GM18520 (cell line): ENCODE measurements around the gene NEURL1.

Experiments
- ATAC-seq: cut with Tn5 transposase; IDR thresholded peaks from one replicate; pipeline ENCODE4 v1.9.1; 2021; ENCODE audit not compliant: unreplicated experiment

The NEURL1 gene, protein sequence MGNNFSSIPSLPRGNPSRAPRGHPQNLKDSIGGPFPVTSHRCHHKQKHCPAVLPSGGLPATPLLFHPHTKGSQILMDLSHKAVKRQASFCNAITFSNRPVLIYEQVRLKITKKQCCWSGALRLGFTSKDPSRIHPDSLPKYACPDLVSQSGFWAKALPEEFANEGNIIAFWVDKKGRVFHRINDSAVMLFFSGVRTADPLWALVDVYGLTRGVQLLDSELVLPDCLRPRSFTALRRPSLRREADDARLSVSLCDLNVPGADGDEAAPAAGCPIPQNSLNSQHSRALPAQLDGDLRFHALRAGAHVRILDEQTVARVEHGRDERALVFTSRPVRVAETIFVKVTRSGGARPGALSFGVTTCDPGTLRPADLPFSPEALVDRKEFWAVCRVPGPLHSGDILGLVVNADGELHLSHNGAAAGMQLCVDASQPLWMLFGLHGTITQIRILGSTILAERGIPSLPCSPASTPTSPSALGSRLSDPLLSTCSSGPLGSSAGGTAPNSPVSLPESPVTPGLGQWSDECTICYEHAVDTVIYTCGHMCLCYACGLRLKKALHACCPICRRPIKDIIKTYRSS

DNA sequence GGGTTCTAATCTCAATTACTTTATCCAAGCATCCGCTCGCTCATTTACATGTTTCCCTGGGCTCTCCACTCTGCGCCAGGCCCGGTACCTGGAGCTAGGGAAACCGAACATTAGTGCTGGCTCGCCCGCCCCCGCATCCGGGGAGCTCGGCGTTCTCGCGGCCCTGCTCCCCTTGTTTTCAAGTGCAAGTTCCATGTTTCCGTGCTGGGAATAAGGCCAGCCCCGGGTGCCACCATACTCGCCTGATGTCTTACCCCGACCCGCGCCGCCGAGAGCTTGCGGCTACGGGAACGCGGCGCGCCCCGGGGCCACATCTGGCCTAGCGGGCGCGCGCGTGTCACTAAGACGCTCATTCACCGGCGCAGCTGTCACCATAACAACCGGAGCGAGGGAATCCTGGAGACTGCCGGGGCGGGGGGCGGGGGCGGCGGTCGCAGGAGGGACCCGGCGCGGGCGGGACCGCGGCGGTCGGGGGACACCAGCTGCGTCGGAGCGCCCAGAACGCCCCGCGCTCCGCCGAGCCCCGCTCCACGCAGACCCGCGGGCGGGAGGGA is at the start of gene NEURL1:
NEURL1 (plus strand) TSS at position 344 of the 554 bp plus-strand sequence. CDS start 683 bp downstream, outside the sequence.
- no peak for ATAC-seq

DNA sequence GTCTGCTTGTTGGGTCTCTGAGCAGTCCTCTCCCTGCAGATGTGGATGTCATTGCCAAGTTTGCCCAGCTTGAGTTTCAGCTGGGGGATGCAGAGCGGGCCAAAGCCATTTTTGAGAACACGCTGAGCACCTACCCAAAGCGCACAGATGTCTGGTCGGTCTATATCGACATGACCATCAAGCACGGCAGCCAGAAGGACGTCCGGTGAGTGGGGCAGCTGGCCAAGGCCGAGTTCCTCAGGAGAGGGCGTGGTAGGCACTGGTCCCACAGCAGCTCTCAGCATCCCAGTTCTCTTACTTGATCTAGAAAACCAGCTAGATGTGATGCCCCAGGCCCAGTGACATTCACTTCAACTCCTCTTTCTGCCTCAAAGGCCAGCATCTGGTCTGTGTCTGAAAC is 49.0 kb upstream of the NEURL1 start:
- ATAC-seq = no peak

DNA sequence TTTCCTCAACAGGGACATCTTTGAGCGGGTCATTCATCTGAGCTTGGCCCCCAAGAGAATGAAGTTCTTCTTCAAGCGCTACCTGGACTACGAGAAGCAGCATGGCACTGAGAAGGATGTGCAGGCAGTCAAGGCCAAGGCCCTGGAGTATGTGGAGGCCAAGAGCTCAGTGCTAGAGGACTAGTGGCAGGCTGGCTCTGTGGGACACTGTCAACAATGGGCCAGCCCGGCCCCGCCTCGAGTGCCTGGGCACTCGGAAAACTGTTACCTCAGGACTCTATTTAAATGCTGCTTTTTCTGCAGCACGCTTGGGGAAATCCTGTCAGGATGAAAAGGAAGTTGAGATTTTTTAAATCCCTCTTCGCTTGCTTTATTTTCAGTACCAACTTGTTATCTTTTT is 48.1 kb upstream of the NEURL1 start:
- no peak for ATAC-seq

DNA sequence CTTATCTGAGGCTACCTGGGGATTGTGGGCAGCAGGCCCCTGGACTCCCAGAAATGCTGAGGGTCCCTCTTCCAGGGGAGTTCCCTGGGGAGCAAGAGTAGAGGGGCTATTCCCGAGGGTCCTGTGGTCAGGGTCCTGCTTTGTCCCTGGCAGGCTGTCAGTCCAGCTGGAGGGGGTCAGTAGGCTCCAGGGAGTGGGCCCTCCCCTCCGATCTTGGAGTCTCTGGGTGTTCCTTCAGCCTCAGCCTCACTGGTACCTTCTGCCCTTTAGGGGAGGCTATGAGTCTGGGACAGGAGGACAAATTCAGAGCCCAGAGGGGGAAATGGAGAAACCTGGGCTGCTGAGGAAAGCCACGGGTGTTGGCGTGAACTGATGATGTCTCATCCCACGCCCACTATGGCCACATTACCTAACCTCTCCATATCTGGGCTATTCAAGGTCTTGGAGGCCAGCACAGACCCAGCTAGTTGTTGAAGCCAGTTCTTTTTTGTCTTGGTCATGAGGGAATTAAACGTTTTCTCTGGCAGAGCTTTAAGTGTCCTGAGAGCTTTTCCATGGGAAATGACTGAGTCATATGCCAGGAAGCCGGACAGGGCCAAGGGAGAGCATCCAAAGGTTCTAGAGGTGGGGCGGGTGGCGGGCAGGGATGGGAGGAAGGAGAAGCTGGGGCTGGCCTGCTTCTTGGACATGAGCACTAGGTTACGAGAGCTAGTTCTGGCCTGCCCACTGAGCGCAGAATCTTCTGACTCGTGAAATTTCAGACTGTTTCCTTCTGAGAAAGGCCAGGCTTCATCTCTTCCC is 47.5 kb upstream of the NEURL1 start:
- ATAC-seq = no peak

DNA sequence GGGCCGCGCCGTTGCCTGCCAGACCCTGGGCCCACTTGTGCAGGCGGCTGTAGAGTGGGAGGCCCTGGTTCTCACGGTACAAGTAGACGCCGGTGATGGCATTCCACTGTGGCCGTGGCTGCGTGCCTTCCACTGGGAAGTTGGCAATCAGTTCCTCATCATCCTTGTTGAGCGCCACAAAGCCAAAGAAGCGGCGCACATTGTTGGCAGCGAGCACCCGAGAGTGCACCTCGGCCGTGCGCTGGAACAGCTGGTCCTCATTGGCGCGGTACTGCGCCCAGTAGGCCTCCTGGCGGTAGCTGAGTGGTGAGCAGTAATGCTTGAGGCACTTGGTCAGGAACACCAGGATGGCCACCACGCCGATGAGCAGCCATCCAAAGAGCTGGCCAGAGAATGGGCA is 46.3 kb upstream of the NEURL1 start:
- ATAC-seq = no peak

DNA sequence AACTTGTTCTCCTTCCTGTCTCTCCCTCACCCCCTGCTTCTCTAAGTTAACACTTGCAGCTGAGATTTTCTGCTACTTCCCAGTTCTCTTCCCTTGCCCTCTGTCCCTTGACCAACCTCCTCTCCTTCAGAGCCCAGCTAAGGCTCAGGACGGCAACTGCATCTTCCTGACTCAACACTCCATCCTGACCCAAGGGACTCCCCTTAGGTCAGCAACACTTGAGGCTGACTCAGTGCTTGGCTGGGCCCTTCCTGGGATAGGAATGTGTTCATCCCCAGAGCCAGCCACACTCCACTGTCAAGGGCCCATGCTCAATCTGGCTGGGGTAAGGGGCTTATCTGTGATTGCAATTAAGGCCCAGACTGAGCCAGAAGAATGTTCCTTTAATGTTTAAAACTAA is 44.8 kb upstream of the NEURL1 start:
- no peak for ATAC-seq

DNA sequence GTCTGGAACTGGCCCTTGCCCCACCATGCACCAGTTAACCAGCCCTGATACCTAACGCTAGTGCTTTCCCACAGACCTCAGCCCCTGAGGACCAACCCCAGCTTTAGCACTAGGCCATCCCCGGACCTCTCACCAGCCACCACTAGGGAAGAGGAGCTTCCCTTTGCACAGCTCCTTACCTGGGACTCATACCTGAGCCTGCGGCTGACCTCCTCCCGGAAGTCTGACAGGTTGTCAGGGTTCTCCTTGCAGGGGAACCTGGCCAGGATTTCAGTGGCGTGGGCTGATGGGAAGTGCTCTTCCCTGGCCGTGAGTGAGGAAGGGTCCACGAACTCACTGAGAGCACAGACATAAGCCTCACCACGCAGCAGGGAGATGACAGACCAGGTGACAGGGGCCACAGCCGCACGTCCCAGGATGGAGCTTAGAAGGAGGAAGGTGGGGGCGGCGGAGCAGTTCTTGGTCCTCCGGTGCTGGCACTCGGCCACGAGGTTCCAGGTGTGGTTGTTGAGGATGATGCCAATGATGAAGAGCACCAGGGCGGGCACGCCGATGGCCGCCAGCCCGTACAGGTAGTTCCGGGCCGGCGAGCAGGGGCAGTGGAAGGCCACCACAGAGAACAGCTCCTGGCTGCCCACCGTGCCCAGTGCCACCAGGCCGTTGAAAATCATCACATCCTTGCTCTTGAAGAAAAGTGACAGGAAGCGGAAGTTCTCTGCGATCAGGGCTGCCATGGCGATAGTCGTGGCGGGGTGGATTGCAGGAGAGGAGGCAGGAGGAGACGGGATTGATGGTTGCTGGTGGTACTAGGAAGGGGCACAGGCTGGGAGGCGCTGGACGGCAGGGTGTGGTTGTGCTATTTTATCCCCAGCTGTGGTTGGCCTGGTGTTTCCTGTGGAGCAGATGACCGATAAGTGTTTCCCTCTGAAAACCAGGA is 44.0 kb upstream of the NEURL1 start:
- ATAC-seq = no peak

DNA sequence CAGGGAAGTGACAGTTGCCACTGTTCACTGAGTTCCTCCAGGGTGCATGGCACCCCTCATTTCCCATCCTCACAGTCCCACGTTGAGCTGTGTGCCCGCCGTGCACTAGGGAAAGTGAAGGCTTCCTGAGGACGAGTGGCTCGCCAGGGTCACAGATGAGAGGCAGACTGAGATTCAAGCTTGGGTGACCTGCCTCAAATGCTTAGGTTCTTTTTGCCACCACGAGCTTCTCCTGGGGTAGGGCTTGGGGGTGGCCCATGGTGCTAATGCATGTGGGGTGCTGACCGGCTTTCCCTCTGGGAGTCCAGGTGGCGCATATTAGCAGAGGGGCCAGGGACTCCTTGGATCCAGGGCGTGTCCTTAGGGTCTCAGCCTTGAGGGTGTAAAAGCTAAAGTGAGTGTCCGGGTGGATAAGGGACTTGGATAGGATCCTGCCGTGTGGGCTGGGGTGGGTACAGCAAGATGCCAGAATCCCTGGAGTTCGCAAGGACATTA is 43.3 kb upstream of the NEURL1 start:
- no peak for ATAC-seq

DNA sequence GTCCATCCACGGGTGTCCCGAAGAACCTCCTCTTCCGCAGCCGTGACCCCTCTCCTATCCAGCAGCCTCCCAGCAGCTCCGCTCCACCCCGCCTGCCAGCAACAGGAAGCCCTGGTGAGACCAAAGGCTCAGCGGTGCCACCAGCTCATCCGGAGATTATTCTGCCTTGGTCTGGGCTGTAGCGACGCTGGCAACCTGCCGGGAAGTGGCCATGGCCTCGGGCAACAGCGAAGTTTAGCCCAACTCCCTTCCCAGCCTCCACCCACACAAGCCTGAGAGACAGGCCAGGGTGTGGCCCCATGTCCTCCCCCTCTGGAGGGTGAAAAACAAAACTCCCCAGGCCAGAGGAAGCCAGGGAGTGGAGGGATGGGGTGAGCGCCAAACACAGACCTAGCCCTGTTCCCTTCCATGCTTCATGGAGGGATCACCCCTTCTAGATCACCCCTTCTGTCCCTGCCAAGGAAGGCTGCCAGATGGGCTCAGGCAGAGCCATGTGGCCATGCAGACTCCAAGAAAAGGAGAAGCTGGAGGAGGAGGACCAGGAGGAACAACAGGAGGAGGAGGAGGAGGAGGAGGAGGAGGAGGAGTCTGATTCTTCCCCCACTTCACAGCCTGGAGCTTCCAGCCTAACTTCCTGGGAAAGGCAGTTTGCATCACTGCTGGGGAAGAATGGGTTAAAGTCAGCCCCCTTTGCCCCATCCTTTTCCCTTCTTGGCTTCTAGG is 42.3 kb upstream of the NEURL1 start:
- no peak for ATAC-seq

DNA sequence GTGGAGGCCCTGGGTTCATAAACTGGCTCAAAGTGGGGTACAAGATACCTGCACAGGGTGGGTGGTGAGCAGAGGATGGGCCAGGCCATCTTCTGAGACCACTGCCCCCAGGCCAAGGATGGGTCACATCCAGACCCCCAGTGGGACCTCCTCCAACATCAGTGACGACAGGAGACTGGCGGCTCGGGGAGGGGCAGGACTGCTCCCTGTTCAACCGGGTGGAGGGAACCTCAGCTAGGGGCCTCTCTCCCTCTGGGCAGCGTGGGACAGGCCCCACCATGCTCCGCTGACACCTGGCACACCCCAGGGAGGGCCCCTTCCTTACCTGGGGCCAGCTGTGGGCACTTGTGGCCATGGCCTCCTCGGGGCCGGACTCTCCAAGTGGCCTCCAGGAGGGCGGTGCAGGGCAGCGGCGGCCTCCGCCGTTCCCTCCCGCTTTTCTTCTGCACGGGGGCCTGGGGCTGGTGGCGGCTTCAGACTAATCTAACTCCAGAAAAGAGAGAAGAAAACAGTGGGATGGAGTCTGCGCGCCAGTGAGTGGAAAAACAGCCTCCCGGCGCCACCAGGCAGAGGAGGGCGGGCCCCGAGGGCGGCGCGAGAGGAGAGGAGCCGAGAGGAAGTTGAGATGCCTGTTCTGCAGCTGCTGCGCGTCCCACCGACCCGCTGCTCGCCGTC is 41.5 kb upstream of the NEURL1 start, which contains the start of gene CALHM2:
CALHM2 (minus strand) TSS at position 540 of the 675 bp plus-strand sequence. CDS start 2,429 bp downstream, outside the sequence.
- ATAC-seq = no peak

DNA sequence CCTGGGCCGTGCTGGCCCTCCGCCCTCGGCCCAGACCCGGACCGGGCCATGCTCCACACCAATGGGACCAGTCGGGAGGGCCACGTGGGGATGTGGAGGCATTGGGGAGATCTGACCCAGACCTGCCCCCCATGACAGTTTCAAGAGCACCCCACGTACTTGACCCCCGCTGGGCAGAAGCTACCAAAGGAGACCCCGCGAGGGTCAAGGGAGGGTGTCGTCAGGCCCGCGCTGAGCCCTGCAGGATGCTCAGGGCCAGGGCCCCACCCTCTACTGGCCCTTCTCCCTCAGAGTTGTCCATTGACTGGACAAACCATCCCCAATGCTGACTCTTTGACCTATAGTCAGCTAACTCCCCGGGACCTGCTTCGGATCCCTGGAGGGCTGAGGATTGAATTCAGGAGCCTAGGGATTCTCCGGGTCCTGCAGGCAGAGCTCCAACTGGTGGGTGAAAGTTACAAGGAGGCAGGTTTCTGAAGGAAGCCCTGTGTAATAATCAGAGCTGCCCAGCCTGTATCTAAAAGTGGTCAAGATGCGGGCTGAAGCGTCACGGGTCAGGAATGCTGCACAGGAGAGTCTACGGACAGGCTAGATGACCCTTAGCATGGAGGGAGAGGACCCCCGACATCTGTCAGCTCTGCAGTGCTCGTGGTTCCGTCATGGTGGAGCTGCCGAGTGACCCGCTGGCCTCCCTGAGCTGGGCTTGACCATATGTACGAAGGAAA is 40.8 kb upstream of the NEURL1 start:
- no peak for ATAC-seq

DNA sequence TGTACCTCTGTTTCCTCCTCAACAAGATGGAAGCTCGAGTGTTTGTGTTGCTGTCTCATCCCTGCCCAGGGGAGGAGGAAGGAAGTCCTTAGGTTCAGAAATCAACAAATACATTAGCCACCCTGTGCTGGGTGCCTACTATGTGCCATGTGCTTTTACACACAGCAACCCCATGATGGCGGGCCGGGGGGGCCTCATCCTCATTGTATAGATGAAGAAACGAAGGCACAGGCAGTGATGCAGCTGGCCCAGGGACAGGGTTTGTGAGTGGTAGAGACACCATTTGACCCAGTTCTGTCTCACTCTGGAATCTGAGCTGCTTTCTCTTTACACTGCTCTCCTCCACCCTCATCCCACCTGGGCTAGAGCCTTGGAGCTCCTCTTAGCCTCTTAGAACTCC is 39.5 kb upstream of the NEURL1 start:
- no peak for ATAC-seq

DNA sequence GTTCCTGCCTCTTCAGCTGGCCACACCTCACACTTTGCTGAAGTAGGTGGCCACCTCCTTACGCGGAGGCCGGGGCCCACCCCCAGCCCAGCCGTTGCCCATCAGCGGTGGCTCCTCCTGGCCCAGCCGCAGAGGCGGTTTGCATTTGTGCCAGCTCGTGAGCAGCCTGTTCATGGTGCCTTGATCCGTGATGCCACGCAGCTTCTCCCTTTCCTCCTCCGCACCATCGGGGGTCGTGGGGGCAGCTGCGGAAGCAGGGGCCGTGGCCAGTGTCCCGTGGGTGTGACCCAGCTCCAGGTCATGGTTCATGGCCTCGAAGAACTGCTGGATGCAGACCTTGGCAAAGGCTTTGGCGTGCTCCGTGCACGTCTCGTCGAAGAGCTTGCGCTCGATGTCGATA is 38.3 kb upstream of the NEURL1 start:
- no peak for ATAC-seq

DNA sequence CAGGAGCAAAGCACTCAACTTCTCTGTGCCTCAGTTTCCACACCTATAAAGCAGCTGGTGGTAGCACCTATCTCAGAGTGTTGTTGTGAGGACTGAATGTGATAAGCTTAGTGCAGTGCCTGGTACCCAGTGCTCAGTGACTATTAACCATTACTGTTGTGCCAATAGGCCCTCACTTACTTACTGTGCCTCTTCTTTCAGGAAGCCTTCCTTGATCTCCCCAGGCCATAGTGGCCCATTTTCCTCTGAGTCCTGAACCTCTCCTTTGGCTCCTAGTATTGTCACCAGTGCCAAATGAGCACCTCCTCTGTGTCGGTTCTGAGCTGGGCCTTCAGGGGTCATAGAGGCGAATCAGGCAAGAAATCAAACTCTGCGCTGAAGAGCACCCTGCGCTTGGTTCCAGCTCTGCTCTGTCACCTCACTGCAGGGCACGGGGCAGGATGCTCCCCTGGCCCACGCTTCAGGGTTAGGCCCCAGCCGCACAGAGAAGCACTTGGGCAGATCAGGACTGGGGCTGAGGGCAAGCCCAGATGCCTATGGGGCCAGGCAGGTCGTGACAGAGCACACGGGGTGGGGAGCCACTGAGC is 37.3 kb upstream of the NEURL1 start:
- ATAC-seq = no peak

DNA sequence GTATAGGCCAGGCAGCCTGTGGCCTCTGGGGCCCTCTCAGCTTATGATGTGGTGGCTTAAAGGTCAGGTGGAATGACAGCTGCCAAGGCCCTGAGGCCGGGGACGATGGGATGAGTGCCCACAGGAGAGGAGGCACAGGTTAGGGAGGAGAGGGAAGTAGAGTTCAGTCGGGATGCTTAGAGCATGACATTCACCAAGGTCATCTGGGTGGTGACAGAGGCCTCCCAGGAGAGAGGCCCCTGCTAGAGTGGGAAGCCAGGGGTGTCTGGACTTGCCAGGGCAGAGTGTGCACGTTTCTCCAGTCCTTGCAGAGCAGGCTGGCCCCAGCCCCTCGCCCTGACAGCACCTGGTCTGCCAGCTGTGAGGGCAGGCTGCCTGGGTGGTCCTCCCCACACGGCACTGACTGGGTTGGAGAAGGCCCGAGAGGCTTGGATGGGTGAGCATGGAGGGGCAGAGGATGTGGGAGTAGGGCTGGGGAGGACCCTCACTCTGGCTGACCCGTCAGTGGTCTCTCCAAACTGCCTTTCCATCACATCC is 36.3 kb upstream of the NEURL1 start:
- ATAC-seq = no peak

DNA sequence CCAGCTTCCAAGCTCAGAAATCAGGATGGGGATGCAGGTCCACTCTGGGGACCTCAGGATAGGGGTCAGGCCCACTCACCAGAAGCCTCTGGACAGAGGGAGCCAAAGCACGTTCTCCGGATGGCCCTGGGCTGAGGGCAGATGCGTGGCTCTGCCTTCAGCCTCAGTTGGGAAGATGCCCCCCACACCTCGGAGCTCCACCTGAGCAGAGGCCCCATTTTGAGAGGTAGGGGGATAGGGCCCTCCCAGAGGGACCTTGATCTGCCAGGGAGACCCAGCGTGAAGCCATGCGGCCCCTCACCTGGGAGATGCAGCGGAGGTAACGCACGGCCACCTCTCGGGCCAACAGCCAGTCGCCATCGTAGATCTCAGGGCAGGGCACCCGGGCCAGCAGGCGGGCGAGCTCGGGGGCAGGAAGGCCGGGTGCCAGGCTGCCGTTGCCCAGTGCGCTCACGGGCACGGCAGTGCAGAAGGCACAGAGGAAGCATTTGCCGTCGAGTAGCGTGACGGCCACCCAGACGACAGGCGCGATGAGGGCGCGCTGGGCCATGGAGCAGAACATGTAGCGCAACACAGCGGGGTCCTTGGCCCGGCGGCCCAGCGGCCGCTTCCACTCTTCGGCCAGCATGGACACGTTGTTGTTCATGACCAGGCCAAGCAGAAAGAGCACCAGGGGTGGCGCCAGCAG is 35.5 kb upstream of the NEURL1 start:
- no peak for ATAC-seq

DNA sequence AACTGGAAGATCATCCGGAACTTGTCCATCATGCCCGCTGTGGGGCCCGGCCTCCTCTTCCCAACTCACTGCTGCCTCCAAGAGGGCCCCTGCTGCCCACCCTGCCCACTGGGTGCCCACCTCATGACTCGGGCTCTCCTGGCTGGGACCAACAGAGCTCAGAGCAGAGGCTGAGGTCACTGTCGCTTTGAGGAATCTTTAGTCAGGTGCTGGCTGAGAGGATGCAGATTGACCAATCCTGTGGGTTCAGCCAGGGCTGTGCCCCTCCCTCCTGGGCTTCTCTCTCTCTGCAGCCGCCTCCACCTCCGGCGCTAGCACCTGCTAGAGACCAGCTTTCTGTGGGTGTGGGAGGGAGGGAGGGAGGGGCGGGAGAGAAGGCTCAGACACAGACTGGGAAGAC is 34.8 kb upstream of the NEURL1 start, which contains the start of gene CALHM1:
CALHM1 (minus strand) TSS at position 181 of the 400 bp plus-strand sequence; CDS start at position 32, 149 bp downstream.
- ATAC-seq = no peak
